ENCODE data around the gene POTEF.
"Not testable (repeated sequence)": the region's sequence is repeated elsewhere in the genome, so short reads cannot be mapped to it uniquely, and the experiment has no call there.

GRCh38 chr2:130025931-130026330 is 103.1 kb downstream of the POTEF start:
- not testable (repeated sequence) for TF ChIP-seq POLR2A, POLR2AphosphoS5 (IDR thresholded peaks at IDR 0.05; ENCODE audit: low read depth, low read length)

Measured in GM12891 (cell line).